Measurements from ENCODE around the gene RAP1GAP2. TPM values are rescaled to one million over a fixed set of nuclear protein-coding genes. Genes with fewer than 3 reads are reported as not detected.

The RAP1GAP2 gene
- total RNA-seq, 4 donors from 2014 or later: 7.4 to 13.1 (median 10.7) TPM

GRCh38 chr17:2792366-2793169, 3.7 kb upstream of the RAP1GAP2 start:
- Histone ChIP-seq H3K4me3 (no peak overlapping the region), H3K9me3 (no peaks in the 10 kb centered on the region), H3K27me3 (peaks cover 0 to 48% (median 0%) of the 10 kb centered on the region in 4 donors), H3K4me1 (no peaks in the 10 kb centered on the region), H3K27ac (replicated peaks in 1 of 4) (no peak overlapping the region), H3K36me3 (no peaks in the 10 kb centered on the region)
- no peak for TF ChIP-seq CTCF (IDR thresholded peaks at IDR 0.05)
- intact Hi-C loops (cut with DNase I): no loop called here
- 59% methylated on average over 21 of the region's 24 CpGs for WGBS
- DNase-seq (ENCODE audit: extremely low spot score): no peak

- no peak for DNase-seq (ENCODE audit: extremely low spot score)
- intact Hi-C loops (cut with DNase I): no loop called here
- Histone ChIP-seq H3K9me3 (no peaks in the 10 kb centered on the region), H3K27ac (replicated peaks in 1 of 4) (no peak overlapping the region), H3K36me3 (no peaks in the 10 kb centered on the region), H3K4me1 (no peaks in the 10 kb centered on the region), H3K27me3 (peaks cover 0 to 64% (median 0%) of the 10 kb centered on the region in 4 donors), H3K4me3 (no peak overlapping the region)
- WGBS: 74% methylated on average over 4 of the region's 6 CpGs
- TF ChIP-seq POLR2AphosphoS5 (IDR thresholded peaks at IDR 0.05) (no peak), CTCF (IDR thresholded peaks at IDR 0.05) (no peak), POLR2A (IDR thresholded peaks at IDR 0.05; ENCODE audit: low read depth) (no peak), EP300 (IDR thresholded peaks at IDR 0.05) (no peak)
Measured at GRCh38 chr17:2794111-2794803, 2.0 kb upstream of the RAP1GAP2 start.

- H3K27me3 ChIP-seq: peaks cover 0 to 73% (median 0%) of the 10 kb centered on the region in 4 donors
- H3K27ac ChIP-seq (replicated peaks in 1 of 4): no peak overlapping the region
- H3K36me3 ChIP-seq: no peaks in the 10 kb centered on the region
- TF ChIP-seq POLR2AphosphoS5 (IDR thresholded peaks at IDR 0.05) (no peak), CTCF (IDR thresholded peaks at IDR 0.05) (no peak), POLR2A (IDR thresholded peaks at IDR 0.05; ENCODE audit: low read depth) (no peak), EP300 (IDR thresholded peaks at IDR 0.05) (no peak)
- H3K9me3 ChIP-seq: no peaks in the 10 kb centered on the region
- DNase-seq (ENCODE audit: extremely low spot score): no peak
- 74% methylated on average over 21 of the region's 28 CpGs for WGBS
- no peaks in the 10 kb centered on the region for H3K4me1 ChIP-seq
- intact Hi-C loops (cut with DNase I): no loop called here
- peak overlapping the region in 3 of 4 donors; percentile 8 to 38 (median 20) for H3K4me3 ChIP-seq
Measured at GRCh38 chr17:2795441-2796163, 636 bp upstream of the RAP1GAP2 start.

- Histone ChIP-seq H3K36me3 (no peaks in the 10 kb centered on the region), H3K27me3 (peaks cover 0 to 63% (median 0%) of the 10 kb centered on the region in 4 donors), H3K27ac (replicated peaks in 1 of 4) (no peak overlapping the region), H3K4me1 (no peaks in the 10 kb centered on the region), H3K4me3 (peak overlapping the region in 2 of 4 donors; percentile 20 to 38), H3K9me3 (no peaks in the 10 kb centered on the region)
- 76% methylated on average over 13 of the region's 15 CpGs for WGBS
- no peak for DNase-seq (ENCODE audit: extremely low spot score)
- TF ChIP-seq POLR2AphosphoS5 (IDR thresholded peaks at IDR 0.05): no peak
- no peak for TF ChIP-seq CTCF (IDR thresholded peaks at IDR 0.05)
- TF ChIP-seq POLR2A (IDR thresholded peaks at IDR 0.05; ENCODE audit: low read depth): no peak
- intact Hi-C loops (cut with DNase I): no loop called here
Measured at GRCh38 chr17:2797226-2797625, 988 bp downstream of the RAP1GAP2 start.

Measured in esophagus muscularis mucosa (tissue), 4 donors.